ENCODE data around the gene CRYL1.

CRYL1 gene

DNA sequence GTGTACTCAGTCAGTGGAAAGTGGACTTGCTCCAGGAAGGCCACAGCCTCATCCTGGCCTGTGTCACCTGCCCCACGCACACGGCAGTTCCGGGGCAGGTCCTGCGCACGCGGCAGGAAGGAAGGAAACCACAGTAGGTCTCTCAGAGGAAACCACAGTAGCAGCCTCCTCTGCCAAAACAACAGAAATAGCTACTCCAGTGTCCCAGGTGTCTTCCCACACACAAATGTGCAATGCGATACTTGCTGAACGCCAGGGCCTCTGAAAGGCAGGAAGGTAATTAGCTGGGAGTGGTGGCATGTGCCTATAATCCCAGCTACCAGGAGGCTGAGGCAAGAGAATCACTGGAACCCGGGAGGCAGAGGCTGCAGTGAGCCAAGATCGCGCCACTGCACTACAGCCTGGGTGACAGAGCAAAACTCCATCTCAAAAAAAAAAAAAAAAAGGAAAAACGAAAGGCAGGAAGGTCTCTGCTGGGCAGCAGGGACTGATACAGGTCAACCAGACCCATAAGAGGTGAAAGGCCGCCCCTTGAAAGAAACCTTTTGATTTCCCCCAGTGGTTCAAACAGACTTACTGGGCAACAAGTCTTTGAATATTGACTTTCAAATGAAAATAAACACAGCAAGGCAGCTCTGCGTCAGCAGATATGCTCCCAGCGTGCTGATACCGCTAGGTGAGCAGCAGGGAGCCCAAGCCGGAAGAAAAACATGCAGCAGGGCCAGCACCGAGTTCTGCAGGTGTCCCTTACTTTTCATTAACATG, 49.5 kb downstream of the CRYL1 start:
- H3K4me1 ChIP-seq (ENCODE audit: insufficient read depth, poor library complexity, severe bottlenecking) = no peaks in the 10 kb centered on the region
- no peaks in the 10 kb centered on the region for H3K27me3 ChIP-seq (ENCODE audit: insufficient read depth, poor library complexity, severe bottlenecking)
- DNase-seq (ENCODE audit: low spot score) (no peak), ATAC-seq (ENCODE audit: low read depth) (no peak)
- no peak for TF ChIP-seq CTCF (IDR thresholded peaks at IDR 0.05; ENCODE audit: poor library complexity, severe bottlenecking)
- no peaks in the 10 kb centered on the region for H3K9me3 ChIP-seq (ENCODE audit: severe bottlenecking)
- no peak overlapping the region for H3K27ac ChIP-seq (ENCODE audit: poor library complexity, severe bottlenecking)
- no peaks in the 10 kb centered on the region for H3K36me3 ChIP-seq (ENCODE audit: low read depth)
- no peak overlapping the region for H3K4me3 ChIP-seq (ENCODE audit: severe bottlenecking)

DNA sequence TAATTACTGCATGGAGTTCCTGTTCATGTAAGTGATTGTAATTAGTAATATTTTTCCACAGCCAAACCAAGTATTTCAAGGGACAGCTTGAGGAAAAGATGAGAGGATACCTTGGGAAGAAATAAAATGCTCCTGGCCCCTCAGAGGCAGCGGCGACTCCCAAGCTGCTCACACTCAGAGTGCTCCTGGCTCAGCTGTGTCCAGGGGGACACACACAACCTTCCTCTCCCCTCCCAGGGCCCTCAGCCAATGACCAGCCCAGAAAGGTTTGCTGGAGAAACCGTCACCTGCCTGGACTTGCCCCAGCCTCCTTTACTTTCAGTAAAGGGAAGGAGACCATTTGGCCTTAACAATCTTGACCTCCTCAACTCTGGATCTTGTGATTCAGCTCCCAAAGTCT, 51.1 kb downstream of the CRYL1 start:
- Histone ChIP-seq H3K27me3 (ENCODE audit: insufficient read depth, poor library complexity, severe bottlenecking) (no peaks in the 10 kb centered on the region), H3K9me3 (ENCODE audit: severe bottlenecking) (no peaks in the 10 kb centered on the region), H3K4me3 (ENCODE audit: severe bottlenecking) (no peak overlapping the region), H3K36me3 (ENCODE audit: low read depth) (no peaks in the 10 kb centered on the region), H3K27ac (ENCODE audit: poor library complexity, severe bottlenecking) (no peak overlapping the region), H3K4me1 (ENCODE audit: insufficient read depth, poor library complexity, severe bottlenecking) (no peaks in the 10 kb centered on the region)
- DNase-seq (ENCODE audit: low spot score) (no peak), ATAC-seq (ENCODE audit: low read depth) (no peak)
- TF ChIP-seq CTCF (IDR thresholded peaks at IDR 0.05; ENCODE audit: poor library complexity, severe bottlenecking) = no peak

DNA sequence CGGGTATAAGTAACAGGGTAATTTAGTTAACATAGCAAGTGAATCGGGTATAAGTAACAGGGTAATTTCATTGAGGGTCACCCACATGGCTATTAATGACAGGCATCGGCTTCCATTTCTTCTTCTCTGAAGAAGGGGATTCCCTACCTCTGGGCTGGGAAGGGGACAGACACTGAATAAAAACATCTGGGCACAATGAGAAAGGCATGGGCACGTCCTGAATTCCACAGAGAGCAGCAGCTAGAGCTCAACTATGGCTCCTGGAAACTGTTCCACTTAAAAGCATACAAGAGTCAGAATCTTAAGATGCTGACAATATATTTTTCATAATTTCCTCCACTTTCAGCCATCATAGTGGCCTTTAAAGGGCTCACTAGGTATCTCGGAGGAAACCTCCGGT, 51.8 kb downstream of the CRYL1 start:
- no peak overlapping the region for H3K27ac ChIP-seq (ENCODE audit: poor library complexity, severe bottlenecking)
- no peaks in the 10 kb centered on the region for H3K36me3 ChIP-seq (ENCODE audit: low read depth)
- no peaks in the 10 kb centered on the region for H3K4me1 ChIP-seq (ENCODE audit: insufficient read depth, poor library complexity, severe bottlenecking)
- DNase-seq (ENCODE audit: low spot score) (no peak), ATAC-seq (ENCODE audit: low read depth) (no peak)
- no peaks in the 10 kb centered on the region for H3K9me3 ChIP-seq (ENCODE audit: severe bottlenecking)
- no peak for TF ChIP-seq CTCF (IDR thresholded peaks at IDR 0.05; ENCODE audit: poor library complexity, severe bottlenecking)
- H3K4me3 ChIP-seq (ENCODE audit: severe bottlenecking) = no peak overlapping the region
- no peaks in the 10 kb centered on the region for H3K27me3 ChIP-seq (ENCODE audit: insufficient read depth, poor library complexity, severe bottlenecking)

DNA sequence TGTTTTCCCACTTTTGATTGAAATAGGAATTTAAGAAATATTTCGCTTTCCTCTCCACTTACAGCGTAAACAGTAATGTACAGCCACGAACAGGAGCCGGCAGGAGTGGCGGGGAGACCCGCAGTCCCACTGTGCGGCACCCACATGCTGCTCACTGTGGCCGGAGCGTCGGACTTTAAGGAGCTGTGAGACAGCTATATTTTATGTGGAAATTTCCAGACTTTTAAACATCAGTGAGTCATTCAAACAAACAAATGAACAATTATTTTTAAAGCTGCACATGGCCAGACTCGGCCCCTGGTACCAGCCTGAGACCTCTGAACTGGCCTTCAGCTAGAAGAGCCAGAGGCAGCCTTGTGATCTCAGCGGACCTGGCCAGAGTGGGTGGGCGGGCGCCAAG, 52.5 kb downstream of the CRYL1 start:
- TF ChIP-seq CTCF (IDR thresholded peaks at IDR 0.05; ENCODE audit: poor library complexity, severe bottlenecking) = no peak
- H3K27me3 ChIP-seq (ENCODE audit: insufficient read depth, poor library complexity, severe bottlenecking) = no peaks in the 10 kb centered on the region
- H3K9me3 ChIP-seq (ENCODE audit: severe bottlenecking) = no peaks in the 10 kb centered on the region
- peak; percentile 21; the same call in 2 of the 3 replicates for ATAC-seq (ENCODE audit: low read depth)
- DNase-seq (ENCODE audit: low spot score) = no peak
- no peak overlapping the region for H3K27ac ChIP-seq (ENCODE audit: poor library complexity, severe bottlenecking)
- no peak overlapping the region for H3K4me3 ChIP-seq (ENCODE audit: severe bottlenecking)
- no peaks in the 10 kb centered on the region for H3K36me3 ChIP-seq (ENCODE audit: low read depth)
- H3K4me1 ChIP-seq (ENCODE audit: insufficient read depth, poor library complexity, severe bottlenecking) = no peaks in the 10 kb centered on the region

GRCh38 chr13:20472531-20472930, 53.1 kb downstream of the CRYL1 start:
- no peak for TF ChIP-seq CTCF (IDR thresholded peaks at IDR 0.05; ENCODE audit: poor library complexity, severe bottlenecking)
- no peaks in the 10 kb centered on the region for H3K4me1 ChIP-seq (ENCODE audit: insufficient read depth, poor library complexity, severe bottlenecking)
- H3K4me3 ChIP-seq (ENCODE audit: severe bottlenecking) = no peak overlapping the region
- H3K9me3 ChIP-seq (ENCODE audit: severe bottlenecking) = no peaks in the 10 kb centered on the region
- no peaks in the 10 kb centered on the region for H3K36me3 ChIP-seq (ENCODE audit: low read depth)
- no peak for DNase-seq (ENCODE audit: low spot score)
- ATAC-seq (ENCODE audit: low read depth) = no peak
- no peak overlapping the region for H3K27ac ChIP-seq (ENCODE audit: poor library complexity, severe bottlenecking)
- H3K27me3 ChIP-seq (ENCODE audit: insufficient read depth, poor library complexity, severe bottlenecking) = no peaks in the 10 kb centered on the region

Measured in RWPE2 (cell line).